Neural cell (in vitro differentiated cells): ENCODE data around the gene NFE2L2. TPM values are rescaled to one million over a fixed set of nuclear protein-coding genes. Genes with fewer than 3 reads are reported as not detected.

Source experiments
- H2AFZ ChIP-seq: fragments of 200-600, 300-800 bp; sonication (generic), shearing (Covaris generic); 2 replicates; pipeline ENCODE4 v1.6.0; 2014; ENCODE audit warnings: low read depth, mild to moderate bottlenecking, antibody characterized with exemption, low read length, moderate library complexity
- H3F3A ChIP-seq: fragments of 200-600 bp; shearing (Covaris generic); 2 replicates; pipeline ENCODE4 v1.6.1; 2016; ENCODE audit warnings: mild to moderate bottlenecking, moderate library complexity, mixed read lengths, antibody characterized with exemption, low read length; ENCODE audit not compliant: insufficient read depth, poor library complexity, severe bottlenecking
- H3K27ac ChIP-seq: fragments of 200-600, 300-800 bp; sonication (generic), shearing (Covaris generic); 2 replicates; pipeline ENCODE4 v1.5.1; 2014; ENCODE audit warnings: mild to moderate bottlenecking, low read length, moderate library complexity
- H3K27me3 ChIP-seq: fragments of 300-800, 200-600 bp; sonication (generic), shearing (Covaris generic); 2 replicates; pipeline ENCODE4 v1.6.0; 2014; ENCODE audit warnings: mild to moderate bottlenecking, low read depth, low read length, moderate library complexity; ENCODE audit not compliant: insufficient read depth
- H3K36me3 ChIP-seq: fragments of 300-800, 200-600 bp; sonication (generic), shearing (Covaris generic); 2 replicates; pipeline ENCODE4 v1.5.1; 2014; ENCODE audit warnings: mild to moderate bottlenecking, antibody characterized with exemption, low read length, moderate library complexity; ENCODE audit not compliant: insufficient read depth
- H3K4me2 ChIP-seq: fragments of 300-800, 200-600 bp; sonication (generic), shearing (Covaris generic); 2 replicates; pipeline ENCODE4 v1.6.0; 2014; ENCODE audit warnings: mild to moderate bottlenecking, low read length
- H3K4me3 ChIP-seq: fragments of 300-800, 200-600 bp; sonication (generic), shearing (Covaris generic); 2 replicates; pipeline ENCODE4 v1.5.1; 2014; ENCODE audit warnings: mild to moderate bottlenecking, low read length, moderate library complexity
- H3K79me2 ChIP-seq: fragments of 200-600 bp; shearing (Covaris generic); replicated peaks from 2 replicates; pipeline ENCODE4 v1.6.0; 2014; ENCODE audit warnings: mild to moderate bottlenecking, low read length, moderate library complexity; ENCODE audit not compliant: insufficient read depth
- H3K9ac ChIP-seq: fragments of 300-800, 200-600 bp; sonication (generic), shearing (Covaris generic); 2 replicates; pipeline ENCODE4 v1.6.1; 2016; ENCODE audit warnings: mild to moderate bottlenecking, low read length, mixed read lengths
- H3K9me2 ChIP-seq: fragments of 200-600 bp; shearing (Covaris generic); 2 replicates; pipeline ENCODE4 v1.6.1; 2016; ENCODE audit warnings: mild to moderate bottlenecking, low read length, mixed read lengths; ENCODE audit not compliant: insufficient read depth
- H3K9me3 ChIP-seq: fragments of 200-600, 300-800 bp; sonication (generic), shearing (Covaris generic); 2 replicates; pipeline ENCODE4 v1.6.1; 2016; ENCODE audit warnings: mild to moderate bottlenecking, mixed run types, low read length, moderate library complexity, mixed read lengths
- H4K20me1 ChIP-seq: fragments of 200-600 bp; shearing (Covaris generic); 2 replicates; pipeline ENCODE4 v1.6.1; 2016; ENCODE audit warnings: mild to moderate bottlenecking, mixed run types; ENCODE audit not compliant: insufficient read depth
- EP300 ChIP-seq: fragments of 450-650 bp; conservative IDR thresholded peaks from 2 replicates; pipeline ENCODE4 v1.6.1; 2014; ENCODE audit warnings: antibody characterized with exemption, mild to moderate bottlenecking, moderate library complexity; ENCODE audit not compliant: poor library complexity, severe bottlenecking
- EZH2 ChIP-seq: fragments of 200-600, 300-800 bp; shearing (Covaris generic), sonication (generic); IDR thresholded peaks from 2 replicates; pipeline ENCODE4 v1.6.1; 2014; ENCODE audit warnings: antibody characterized with exemption, low read length, borderline replicate concordance, mild to moderate bottlenecking; ENCODE audit not compliant: insufficient read depth, poor library complexity, severe bottlenecking
- MXI1 ChIP-seq: fragments of 450-650 bp; conservative IDR thresholded peaks from 2 replicates; pipeline ENCODE4 v1.6.1; 2014; ENCODE audit warnings: antibody characterized with exemption, mild to moderate bottlenecking; ENCODE audit not compliant: poor library complexity, severe bottlenecking
- POLR2AphosphoS5 ChIP-seq: IDR thresholded peaks from 2 replicates; pipeline ENCODE4 v1.6.1; 2012
- RAD21 ChIP-seq: fragments of 450-650 bp; conservative IDR thresholded peaks from 2 replicates; pipeline ENCODE4 v1.6.1; 2014; ENCODE audit warnings: antibody characterized with exemption, mild to moderate bottlenecking, moderate library complexity
- SMC3 ChIP-seq: fragments of 450-650 bp; conservative IDR thresholded peaks from 2 replicates; pipeline ENCODE4 v1.6.1; 2014; ENCODE audit warnings: antibody characterized with exemption, mild to moderate bottlenecking, moderate library complexity; ENCODE audit not compliant: poor library complexity
- TAF1 ChIP-seq: IDR thresholded peaks from 2 replicates; pipeline ENCODE4 v1.6.1; 2012; ENCODE audit warnings: low read depth
- polyA plus RNA-seq: library from polyadenylated mRNA; depleted of rRNA; stranded (reverse); fragments of >200 nt; gene quantifications from 2 replicates; pipeline ENCODE4 v1.2.3, GENCODE V29; 2014
- TF ChIP-seq, protein P1 (sequence below): fragments of 450-650 bp; IDR thresholded peaks from 2 replicates; pipeline ENCODE4 v1.5.1; 2014; ENCODE audit warnings: antibody characterized with exemption, mild to moderate bottlenecking, moderate library complexity; ENCODE audit not compliant: poor library complexity, severe bottlenecking
- TF ChIP-seq, protein P2 (sequence below): IDR thresholded peaks from 2 replicates; pipeline ENCODE4 v1.6.1; 2012; ENCODE audit warnings: borderline replicate concordance

NFE2L2 gene
- polyA plus RNA-seq, 1 donor from 2014 or later, result 1.4 TPM

DNA sequence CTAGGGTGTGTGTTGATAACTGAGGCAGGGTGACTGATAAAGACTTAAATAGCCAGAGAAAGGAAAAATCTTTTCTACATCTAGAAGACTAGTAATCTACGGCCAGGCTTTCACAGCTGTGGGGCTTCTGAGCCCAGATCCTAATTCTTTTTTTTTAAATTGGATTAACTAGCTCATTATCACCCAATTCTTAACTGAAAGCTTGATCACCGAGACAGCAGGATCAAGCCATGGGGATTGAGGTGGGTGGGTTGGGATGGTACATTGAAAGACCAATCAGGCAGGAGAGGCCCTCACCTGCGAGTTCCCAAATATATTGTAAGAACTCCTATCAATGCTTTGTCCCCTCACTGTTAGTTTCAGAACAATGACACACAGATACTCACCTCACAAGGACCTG is 20.0 kb upstream of the NFE2L2 start:
- Histone ChIP-seq H3K9me2 (no peaks in the 10 kb centered on the region), H3K79me2 (no peaks in the 10 kb centered on the region), H3K9me3 (no peaks in the 10 kb centered on the region), H3K4me2 (no peak overlapping the region), H3F3A (no peaks in the 10 kb centered on the region), H3K27me3 (no peaks in the 10 kb centered on the region), H3K36me3 (no peaks in the 10 kb centered on the region), H3K27ac (no peak overlapping the region), H3K4me3 (no peak overlapping the region), H3K9ac (no peak overlapping the region), H4K20me1 (no peaks in the 10 kb centered on the region), H2AFZ (no peak overlapping the region)
- TF ChIP-seq EZH2 (no peak), SMC3 (no peak), TAF1 (no peak), RAD21 (no peak), EP300 (no peak), MXI1 (no peak), POLR2AphosphoS5 (no peak)
- TF ChIP-seq, protein P1, sequence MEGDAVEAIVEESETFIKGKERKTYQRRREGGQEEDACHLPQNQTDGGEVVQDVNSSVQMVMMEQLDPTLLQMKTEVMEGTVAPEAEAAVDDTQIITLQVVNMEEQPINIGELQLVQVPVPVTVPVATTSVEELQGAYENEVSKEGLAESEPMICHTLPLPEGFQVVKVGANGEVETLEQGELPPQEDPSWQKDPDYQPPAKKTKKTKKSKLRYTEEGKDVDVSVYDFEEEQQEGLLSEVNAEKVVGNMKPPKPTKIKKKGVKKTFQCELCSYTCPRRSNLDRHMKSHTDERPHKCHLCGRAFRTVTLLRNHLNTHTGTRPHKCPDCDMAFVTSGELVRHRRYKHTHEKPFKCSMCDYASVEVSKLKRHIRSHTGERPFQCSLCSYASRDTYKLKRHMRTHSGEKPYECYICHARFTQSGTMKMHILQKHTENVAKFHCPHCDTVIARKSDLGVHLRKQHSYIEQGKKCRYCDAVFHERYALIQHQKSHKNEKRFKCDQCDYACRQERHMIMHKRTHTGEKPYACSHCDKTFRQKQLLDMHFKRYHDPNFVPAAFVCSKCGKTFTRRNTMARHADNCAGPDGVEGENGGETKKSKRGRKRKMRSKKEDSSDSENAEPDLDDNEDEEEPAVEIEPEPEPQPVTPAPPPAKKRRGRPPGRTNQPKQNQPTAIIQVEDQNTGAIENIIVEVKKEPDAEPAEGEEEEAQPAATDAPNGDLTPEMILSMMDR, result no peak
- TF ChIP-seq, protein P2, sequence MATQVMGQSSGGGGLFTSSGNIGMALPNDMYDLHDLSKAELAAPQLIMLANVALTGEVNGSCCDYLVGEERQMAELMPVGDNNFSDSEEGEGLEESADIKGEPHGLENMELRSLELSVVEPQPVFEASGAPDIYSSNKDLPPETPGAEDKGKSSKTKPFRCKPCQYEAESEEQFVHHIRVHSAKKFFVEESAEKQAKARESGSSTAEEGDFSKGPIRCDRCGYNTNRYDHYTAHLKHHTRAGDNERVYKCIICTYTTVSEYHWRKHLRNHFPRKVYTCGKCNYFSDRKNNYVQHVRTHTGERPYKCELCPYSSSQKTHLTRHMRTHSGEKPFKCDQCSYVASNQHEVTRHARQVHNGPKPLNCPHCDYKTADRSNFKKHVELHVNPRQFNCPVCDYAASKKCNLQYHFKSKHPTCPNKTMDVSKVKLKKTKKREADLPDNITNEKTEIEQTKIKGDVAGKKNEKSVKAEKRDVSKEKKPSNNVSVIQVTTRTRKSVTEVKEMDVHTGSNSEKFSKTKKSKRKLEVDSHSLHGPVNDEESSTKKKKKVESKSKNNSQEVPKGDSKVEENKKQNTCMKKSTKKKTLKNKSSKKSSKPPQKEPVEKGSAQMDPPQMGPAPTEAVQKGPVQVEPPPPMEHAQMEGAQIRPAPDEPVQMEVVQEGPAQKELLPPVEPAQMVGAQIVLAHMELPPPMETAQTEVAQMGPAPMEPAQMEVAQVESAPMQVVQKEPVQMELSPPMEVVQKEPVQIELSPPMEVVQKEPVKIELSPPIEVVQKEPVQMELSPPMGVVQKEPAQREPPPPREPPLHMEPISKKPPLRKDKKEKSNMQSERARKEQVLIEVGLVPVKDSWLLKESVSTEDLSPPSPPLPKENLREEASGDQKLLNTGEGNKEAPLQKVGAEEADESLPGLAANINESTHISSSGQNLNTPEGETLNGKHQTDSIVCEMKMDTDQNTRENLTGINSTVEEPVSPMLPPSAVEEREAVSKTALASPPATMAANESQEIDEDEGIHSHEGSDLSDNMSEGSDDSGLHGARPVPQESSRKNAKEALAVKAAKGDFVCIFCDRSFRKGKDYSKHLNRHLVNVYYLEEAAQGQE, result no peak

DNA sequence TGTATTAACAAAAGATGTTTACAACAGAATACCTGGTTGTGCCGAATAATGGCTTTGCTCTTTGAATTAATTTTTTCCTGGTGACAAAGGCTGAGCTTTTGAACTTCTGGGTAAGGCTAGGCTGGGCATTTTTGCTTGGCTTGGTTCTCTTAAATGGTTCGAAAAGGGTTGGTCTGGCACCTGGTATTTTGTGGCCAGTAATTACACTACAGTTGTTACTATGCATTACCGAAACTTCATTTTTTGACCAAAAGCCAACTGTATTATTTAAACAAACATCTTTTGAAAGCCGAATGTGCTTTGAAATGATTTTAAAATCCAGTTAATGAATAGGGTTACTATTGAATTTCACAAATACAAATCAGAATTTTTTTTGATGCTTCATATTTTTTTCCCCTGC is 19.4 kb upstream of the NFE2L2 start:
- no peaks in the 10 kb centered on the region for H3K79me2 ChIP-seq
- TF ChIP-seq, protein P1, result no peak
- TF ChIP-seq TAF1, result no peak
- no peak for TF ChIP-seq EZH2
- TF ChIP-seq RAD21, result no peak
- H4K20me1 ChIP-seq, result no peaks in the 10 kb centered on the region
- H3K4me3 ChIP-seq, result no peak overlapping the region
- no peaks in the 10 kb centered on the region for H3K9me2 ChIP-seq
- H3K27me3 ChIP-seq, result no peaks in the 10 kb centered on the region
- H3K9ac ChIP-seq, result no peak overlapping the region
- no peaks in the 10 kb centered on the region for H3K36me3 ChIP-seq
- H3F3A ChIP-seq, result no peaks in the 10 kb centered on the region
- no peak overlapping the region for H2AFZ ChIP-seq
- no peak overlapping the region for H3K27ac ChIP-seq
- no peak overlapping the region for H3K4me2 ChIP-seq
- H3K9me3 ChIP-seq, result no peaks in the 10 kb centered on the region
